Left ventricle myocardium inferior (tissue), 1 donor: ENCODE measurements around the gene SLC17A3. TPM values are rescaled to one million over a fixed set of nuclear protein-coding genes. Genes with fewer than 3 reads are reported as not detected.

ENCODE experiments used
- DNase-seq: peaks from one replicate; pipeline ENCODE4 v3.0.0-alpha.2; 2020
- H3K27ac ChIP-seq: fragments of 200-600 bp; replicated peaks from 2 replicates; pipeline ENCODE4 v1.8.0; 2021
- H3K27me3 ChIP-seq: fragments of 200-600 bp; 2 replicates; pipeline ENCODE4 v1.8.0; 2021; ENCODE audit warnings: low read depth
- H3K36me3 ChIP-seq: fragments of 200-600 bp; 2 replicates; pipeline ENCODE4 v1.8.0; 2021
- H3K4me1 ChIP-seq: fragments of 200-600 bp; 2 replicates; pipeline ENCODE4 v1.8.0; 2021
- H3K4me3 ChIP-seq: fragments of 200-600 bp; 2 replicates; pipeline ENCODE4 v1.8.0; 2021; ENCODE audit warnings: mild to moderate bottlenecking, moderate library complexity
- H3K9me3 ChIP-seq: fragments of 200-600 bp; replicated peaks from 2 replicates; pipeline ENCODE4 v1.8.0; 2021
- CTCF ChIP-seq: fragments of 200-600 bp; IDR thresholded peaks from 2 replicates; pipeline ENCODE4 v1.8.0; 2021; ENCODE audit warnings: antibody characterized with exemption, mild to moderate bottlenecking, borderline replicate concordance
- intact Hi-C: fragments of 100-400 bp; cut with micrococcal nuclease; formaldehyde crosslinking; loops from one replicate; pipeline ENCODE4 v1.11.0; 2022
- total RNA-seq: library from RNA; stranded (reverse); fragmentation: NEBNext Ultra II Directional; extraction: Animal tissue kit (Norgen Biotek cat#: 25700); gene quantifications from one replicate; pipeline ENCODE4 v1.2.1, GENCODE V29; 2021
- donor health status: DM: no; HTN: yes; CAD: no; lungs with severe emphysema.

The SLC17A3 gene
- total RNA-seq, 1 donor from 2014 or later = not detected

DNA sequence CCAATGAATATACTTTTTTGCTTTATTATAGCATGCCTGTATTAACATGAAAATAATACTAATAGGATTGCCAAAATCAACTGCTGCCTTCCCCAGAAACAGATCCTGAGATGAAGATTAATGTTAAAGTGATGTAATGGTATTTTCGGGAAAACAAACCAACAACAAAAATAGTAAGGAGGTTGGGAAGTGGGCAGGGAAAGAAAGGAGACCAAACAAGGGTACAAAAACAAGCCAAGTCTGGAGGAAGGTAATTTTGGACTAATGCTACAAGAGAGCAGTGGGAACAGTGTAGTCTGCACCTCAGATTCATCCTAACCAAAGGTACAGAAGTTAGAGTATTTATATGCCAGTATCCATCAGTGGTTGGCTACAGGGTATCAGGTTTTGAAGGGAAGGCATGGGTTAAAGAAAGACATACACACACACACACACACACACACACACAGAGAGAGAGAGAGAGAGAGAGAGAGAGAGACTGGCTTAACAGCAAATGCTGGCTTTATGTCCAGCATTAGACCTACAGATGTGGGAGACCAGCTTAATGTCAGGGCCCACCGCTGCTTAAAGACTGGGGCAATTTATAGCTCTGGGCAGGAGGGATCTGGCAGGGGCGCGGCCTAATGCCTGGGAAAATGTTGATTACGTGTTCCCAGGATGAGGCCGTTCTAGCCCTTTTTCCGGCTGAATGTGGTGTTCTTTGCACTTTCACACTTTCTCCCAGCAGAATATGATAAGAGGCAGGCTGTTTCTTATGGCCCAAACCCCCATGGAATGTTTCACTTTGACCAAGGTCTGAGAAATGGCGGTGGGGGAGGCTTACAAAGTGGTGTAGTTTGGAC is 38.4 kb downstream of the SLC17A3 start:
- Histone ChIP-seq H3K27ac (no peak overlapping the region), H3K4me3 (no peak overlapping the region), H3K4me1 (no peaks in the 10 kb centered on the region), H3K27me3 (peaks cover 30% of the 10 kb centered on the region), H3K9me3 (no peaks in the 10 kb centered on the region), H3K36me3 (no peaks in the 10 kb centered on the region)
- intact Hi-C loops = no loop called here
- no peak for TF ChIP-seq CTCF
- no peak for DNase-seq

- H3K27ac ChIP-seq = no peak overlapping the region
- intact Hi-C loops = no loop called here
- DNase-seq = no peak
- no peaks in the 10 kb centered on the region for H3K36me3 ChIP-seq
- no peak overlapping the region for H3K4me3 ChIP-seq
- H3K4me1 ChIP-seq = no peaks in the 10 kb centered on the region
- no peaks in the 10 kb centered on the region for H3K9me3 ChIP-seq
- peaks cover 24% of the 10 kb centered on the region for H3K27me3 ChIP-seq
- TF ChIP-seq CTCF = no peak
These were observed 39.1 kb downstream of the SLC17A3 start for GRCh38 chr6:25834950-25835349.

- Histone ChIP-seq H3K27ac (no peak overlapping the region), H3K9me3 (no peaks in the 10 kb centered on the region), H3K27me3 (peaks cover 24% of the 10 kb centered on the region), H3K4me1 (no peaks in the 10 kb centered on the region), H3K4me3 (no peak overlapping the region), H3K36me3 (no peaks in the 10 kb centered on the region)
- no peak for TF ChIP-seq CTCF
- intact Hi-C loops = no loop called here
- DNase-seq = no peak
These were observed 40.9 kb downstream of the SLC17A3 start for GRCh38 chr6:25833136-25833535.

DNA sequence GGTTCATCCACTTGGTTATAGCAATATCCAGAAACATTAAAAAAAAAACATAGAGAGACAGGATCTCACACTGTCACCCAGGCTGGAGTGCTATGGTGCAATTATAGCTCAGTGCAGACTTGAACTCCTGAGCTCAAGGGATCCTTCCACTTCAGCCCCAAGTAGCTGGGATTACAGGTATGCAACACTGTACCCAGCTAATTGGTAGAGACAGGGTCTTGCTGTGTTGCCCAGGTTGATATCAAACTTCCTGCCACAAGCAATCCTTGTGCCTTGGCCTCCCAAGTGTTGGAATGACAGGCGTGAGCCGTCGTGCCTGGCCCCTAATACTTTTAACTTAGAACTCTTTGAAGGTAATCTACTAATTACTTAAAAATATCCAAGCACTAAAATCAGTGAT is 41.4 kb downstream of the SLC17A3 start:
- H3K27me3 ChIP-seq = peaks cover 24% of the 10 kb centered on the region
- TF ChIP-seq CTCF = no peak
- H3K4me1 ChIP-seq = no peaks in the 10 kb centered on the region
- H3K36me3 ChIP-seq = no peaks in the 10 kb centered on the region
- H3K4me3 ChIP-seq = no peak overlapping the region
- no peak overlapping the region for H3K27ac ChIP-seq
- H3K9me3 ChIP-seq = no peaks in the 10 kb centered on the region
- DNase-seq = no peak
- intact Hi-C loops = no loop called here

- Histone ChIP-seq H3K27me3 (peaks cover 24% of the 10 kb centered on the region), H3K4me3 (no peak overlapping the region), H3K4me1 (no peaks in the 10 kb centered on the region), H3K27ac (no peak overlapping the region), H3K36me3 (no peaks in the 10 kb centered on the region), H3K9me3 (no peaks in the 10 kb centered on the region)
- DNase-seq = no peak
- intact Hi-C loops = no loop called here
- no peak for TF ChIP-seq CTCF
These were observed 41.8 kb downstream of the SLC17A3 start for GRCh38 chr6:25832307-25832662.
